ENCODE measurements around the gene KANTR. TPM values are rescaled to one million over a fixed set of nuclear protein-coding genes. Genes with fewer than 3 reads are reported as not detected.

KANTR gene
- total RNA-seq, 1 experiment from 2014 or later, result 18.2 TPM

DNA sequence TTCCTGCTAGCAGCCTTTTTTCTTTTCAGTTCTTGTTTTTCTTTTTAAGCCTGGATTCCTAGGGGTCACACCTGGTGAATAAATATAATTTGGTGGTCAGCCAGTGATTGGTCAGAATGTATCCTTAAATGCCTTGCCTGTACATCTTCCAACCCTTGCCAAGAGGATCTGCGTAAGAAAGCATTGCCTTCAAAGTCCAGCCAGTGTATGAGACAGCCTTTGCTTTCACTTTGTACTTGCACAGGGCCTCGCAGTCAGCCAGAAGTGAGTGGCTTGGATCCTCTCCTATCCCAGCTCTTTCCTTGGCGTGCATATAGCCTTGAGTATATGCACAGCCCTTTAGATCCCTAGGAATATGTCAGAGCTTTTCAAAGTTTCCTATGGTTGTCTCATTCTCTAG lies 22.2 kb downstream of the KANTR start:
- H3K4me3 Mint-ChIP-seq (ENCODE audit: low read depth, unreplicated experiment), result no peak overlapping the region
- H3K27me3 Mint-ChIP-seq (ENCODE audit: unreplicated experiment), result no peaks in the 10 kb centered on the region
- H3K36me3 Mint-ChIP-seq (ENCODE audit: insufficient read depth, unreplicated experiment), result peaks cover 7% of the 10 kb centered on the region
- intact Hi-C loops (cut with micrococcal nuclease; ENCODE audit: unreplicated experiment), result no loop called here
- H3K4me1 Mint-ChIP-seq (ENCODE audit: low read depth, unreplicated experiment), result no peaks in the 10 kb centered on the region
- no TSS peak for BruUV-seq (replicated peaks)
- DNase-seq, result no peak
- no peak overlapping the region for H3K27ac Mint-ChIP-seq (ENCODE audit: unreplicated experiment)
- CTCF ChIA-PET, result no interaction called here
- TF ChIP-seq CTCF (IDR thresholded peaks at IDR 0.05; ENCODE audit: unreplicated experiment), result no peak
- H3K9me3 Mint-ChIP-seq (ENCODE audit: low read depth, unreplicated experiment), result no peaks in the 10 kb centered on the region

GRCh38 chrX:53122013-53122412 lies 28.1 kb downstream of the KANTR start:
- Mint-ChIP-seq H3K9me3 (ENCODE audit: low read depth, unreplicated experiment) (no peaks in the 10 kb centered on the region), H3K4me3 (ENCODE audit: low read depth, unreplicated experiment) (no peak overlapping the region), H3K27me3 (ENCODE audit: unreplicated experiment) (no peaks in the 10 kb centered on the region), H3K36me3 (ENCODE audit: insufficient read depth, unreplicated experiment) (no peaks in the 10 kb centered on the region), H3K27ac (ENCODE audit: unreplicated experiment) (no peak overlapping the region), H3K4me1 (ENCODE audit: low read depth, unreplicated experiment) (no peaks in the 10 kb centered on the region)
- intact Hi-C loops (cut with micrococcal nuclease; ENCODE audit: unreplicated experiment), result no loop called here
- no TSS peak for BruUV-seq (replicated peaks)
- no peak for DNase-seq
- CTCF ChIA-PET, result no interaction called here
- TF ChIP-seq CTCF (IDR thresholded peaks at IDR 0.05; ENCODE audit: unreplicated experiment), result no peak

GRCh38 chrX:53125506-53125905 lies 31.6 kb downstream of the KANTR start:
- H3K27me3 Mint-ChIP-seq (ENCODE audit: unreplicated experiment), result no peaks in the 10 kb centered on the region
- intact Hi-C loops (cut with micrococcal nuclease; ENCODE audit: unreplicated experiment), result no loop called here
- no peaks in the 10 kb centered on the region for H3K9me3 Mint-ChIP-seq (ENCODE audit: low read depth, unreplicated experiment)
- no peaks in the 10 kb centered on the region for H3K36me3 Mint-ChIP-seq (ENCODE audit: insufficient read depth, unreplicated experiment)
- TF ChIP-seq CTCF (IDR thresholded peaks at IDR 0.05; ENCODE audit: unreplicated experiment), result no peak
- no peak overlapping the region for H3K27ac Mint-ChIP-seq (ENCODE audit: unreplicated experiment)
- no peaks in the 10 kb centered on the region for H3K4me1 Mint-ChIP-seq (ENCODE audit: low read depth, unreplicated experiment)
- no peak overlapping the region for H3K4me3 Mint-ChIP-seq (ENCODE audit: low read depth, unreplicated experiment)
- BruUV-seq (replicated peaks), result no TSS peak
- CTCF ChIA-PET, result no interaction called here
- DNase-seq, result no peak

GRCh38 chrX:53126377-53126776 lies 32.4 kb downstream of the KANTR start:
- no peaks in the 10 kb centered on the region for H3K4me1 Mint-ChIP-seq (ENCODE audit: low read depth, unreplicated experiment)
- no TSS peak for BruUV-seq (replicated peaks)
- no peaks in the 10 kb centered on the region for H3K36me3 Mint-ChIP-seq (ENCODE audit: insufficient read depth, unreplicated experiment)
- no peak for TF ChIP-seq CTCF (IDR thresholded peaks at IDR 0.05; ENCODE audit: unreplicated experiment)
- no peaks in the 10 kb centered on the region for H3K9me3 Mint-ChIP-seq (ENCODE audit: low read depth, unreplicated experiment)
- no peak overlapping the region for H3K27ac Mint-ChIP-seq (ENCODE audit: unreplicated experiment)
- intact Hi-C loops (cut with micrococcal nuclease; ENCODE audit: unreplicated experiment), result no loop called here
- no peak for DNase-seq
- no peak overlapping the region for H3K4me3 Mint-ChIP-seq (ENCODE audit: low read depth, unreplicated experiment)
- no peaks in the 10 kb centered on the region for H3K27me3 Mint-ChIP-seq (ENCODE audit: unreplicated experiment)
- CTCF ChIA-PET, result no interaction called here
